K562 (cell line): ENCODE measurements around the gene ANKRD27.
"Not testable (repeated sequence)": the region's sequence is repeated elsewhere in the genome, so short reads cannot be mapped to it uniquely, and the experiment has no call there.

Source experiments
- CHD2 ChIP-seq: IDR thresholded peaks from 2 replicates; pipeline ENCODE4 v1.6.1; 2011; ENCODE audit warnings: low read depth, low read length
- FOSL1 ChIP-seq: fragments of 200-800 bp; sonication (Bioruptor generic); conservative IDR thresholded peaks from 2 replicates; pipeline ENCODE4 v1.6.1; 2016; ENCODE audit warnings: missing genetic modification characterization, missing compliant biosample characterization
- MTA3 ChIP-seq: fragments of 450-650 bp; formaldehyde crosslinking; IDR thresholded peaks from 2 replicates; pipeline ENCODE4 v1.6.1; 2017; ENCODE audit warnings: mild to moderate bottlenecking, borderline replicate concordance
- MXI1 ChIP-seq: IDR thresholded peaks from 2 replicates; pipeline ENCODE4 v1.6.1; 2011; ENCODE audit warnings: low read depth, mild to moderate bottlenecking, improper control_type of control experiment, low read length
- NR3C1 ChIP-seq: sonication (generic); formaldehyde crosslinking; IDR thresholded peaks from 2 replicates; pipeline ENCODE4 v1.8.1; 2022; ENCODE audit warnings: missing genetic modification reagents
- POLR2AphosphoS5 ChIP-seq: IDR thresholded peaks from 2 replicates; pipeline ENCODE4 v1.6.1; 2011; ENCODE audit warnings: mild to moderate bottlenecking, low read depth, low read length, moderate library complexity; ENCODE audit not compliant: control insufficient read depth, insufficient read depth
- RNF2 ChIP-seq: sonication (generic); IDR thresholded peaks from 2 replicates; pipeline ENCODE4 v1.6.1; 2016
- SMARCA5 ChIP-seq: fragments of 450-650 bp; IDR thresholded peaks from 2 replicates; pipeline ENCODE4 v1.6.1; 2016
- TCF7 ChIP-seq: sonication (generic); IDR thresholded peaks from 2 replicates; pipeline ENCODE4 v1.6.1; 2016; ENCODE audit warnings: antibody characterized with exemption, borderline replicate concordance
- TF ChIP-seq, protein P1 (sequence below), 3 experiments: fragments of 200-800 bp in 1 of 3; fragments of 250-450 bp in 1 of 3; fragments of 450-650 bp in 1 of 3; sonication (Bioruptor Pico) in 1 of 3; sonication (Bioruptor generic) in 1 of 3; formaldehyde crosslinking in 1 of 3; IDR thresholded peaks; 2 replicates each; pipeline versions ENCODE4 v1.6.1 to v1.8.0; 2016 to 2022; ENCODE audit warnings: mild to moderate bottlenecking in 2 of 3, missing genetic modification characterization in 2 of 3, missing compliant biosample characterization in 1 of 3, moderate library complexity in 1 of 3
- TF ChIP-seq, protein P2 (sequence below), 2 experiments: fragments of 450-650 bp; formaldehyde crosslinking in 1 of 2; IDR thresholded peaks; 2 replicates each; pipeline versions ENCODE4 v1.4.0 to v1.6.1; 2014 to 2020; ENCODE audit warnings: mild to moderate bottlenecking in 2 of 2, borderline replicate concordance in 1 of 2, low read depth in 1 of 2
- TF ChIP-seq, protein P3 (sequence below), 3 experiments: IDR thresholded peaks in 2 of 3; conservative IDR thresholded peaks in 1 of 3; 2 replicates each; pipeline ENCODE4 v1.5.1; 2011 to 2012; ENCODE audit warnings: low read length in 3 of 3, mild to moderate bottlenecking in 3 of 3, control low read depth in 2 of 3, improper control_type of control experiment in 1 of 3, inconsistent platforms in 1 of 3, low read depth in 1 of 3, mixed read lengths in 1 of 3, moderate library complexity in 1 of 3; ENCODE audit not compliant: insufficient read depth in 2 of 3

DNA sequence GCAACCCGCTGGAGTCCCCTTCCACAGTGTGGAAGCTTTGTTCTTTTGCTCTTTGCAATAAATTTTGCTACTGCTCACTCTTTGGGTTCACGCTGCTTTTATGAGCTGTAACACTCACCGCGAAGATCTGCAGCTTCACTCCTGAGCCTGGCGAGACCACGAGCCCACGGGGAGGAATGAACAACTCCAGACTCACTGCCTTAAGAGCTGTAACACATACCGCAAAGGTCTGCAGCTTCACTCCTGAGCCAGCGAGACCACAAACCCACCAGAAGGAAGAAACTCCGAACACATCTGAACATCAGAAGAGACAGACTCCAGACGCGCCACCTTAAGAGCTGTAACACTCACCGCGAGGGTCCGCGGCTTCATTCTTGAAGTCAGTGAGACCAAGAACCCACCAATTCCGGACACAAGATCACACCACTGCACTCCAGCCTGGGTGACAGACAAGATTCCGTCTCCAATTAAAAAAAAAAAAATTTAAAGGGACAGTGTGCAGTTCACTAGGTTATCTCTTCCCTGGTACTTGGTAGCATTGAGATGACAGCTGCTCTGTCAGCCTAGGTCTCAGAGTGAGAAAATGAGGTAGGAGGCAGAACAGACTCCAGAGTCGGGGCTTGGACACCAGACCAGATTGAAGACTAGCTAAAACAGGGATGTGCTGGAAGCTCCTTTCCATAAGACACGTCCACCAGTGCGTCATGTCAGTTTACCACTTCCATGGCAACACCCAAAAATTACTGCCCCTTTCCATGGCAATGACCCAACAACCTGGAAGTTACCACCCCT, 102.1 kb downstream of the ANKRD27 start:
- not testable (repeated sequence) for TF ChIP-seq NR3C1 (CRISPR knock-in tag); SMARCA5; POLR2AphosphoS5; TCF7; MXI1; FOSL1 (tag); CHD2; RNF2; MTA3
- TF ChIP-seq, protein P1, sequence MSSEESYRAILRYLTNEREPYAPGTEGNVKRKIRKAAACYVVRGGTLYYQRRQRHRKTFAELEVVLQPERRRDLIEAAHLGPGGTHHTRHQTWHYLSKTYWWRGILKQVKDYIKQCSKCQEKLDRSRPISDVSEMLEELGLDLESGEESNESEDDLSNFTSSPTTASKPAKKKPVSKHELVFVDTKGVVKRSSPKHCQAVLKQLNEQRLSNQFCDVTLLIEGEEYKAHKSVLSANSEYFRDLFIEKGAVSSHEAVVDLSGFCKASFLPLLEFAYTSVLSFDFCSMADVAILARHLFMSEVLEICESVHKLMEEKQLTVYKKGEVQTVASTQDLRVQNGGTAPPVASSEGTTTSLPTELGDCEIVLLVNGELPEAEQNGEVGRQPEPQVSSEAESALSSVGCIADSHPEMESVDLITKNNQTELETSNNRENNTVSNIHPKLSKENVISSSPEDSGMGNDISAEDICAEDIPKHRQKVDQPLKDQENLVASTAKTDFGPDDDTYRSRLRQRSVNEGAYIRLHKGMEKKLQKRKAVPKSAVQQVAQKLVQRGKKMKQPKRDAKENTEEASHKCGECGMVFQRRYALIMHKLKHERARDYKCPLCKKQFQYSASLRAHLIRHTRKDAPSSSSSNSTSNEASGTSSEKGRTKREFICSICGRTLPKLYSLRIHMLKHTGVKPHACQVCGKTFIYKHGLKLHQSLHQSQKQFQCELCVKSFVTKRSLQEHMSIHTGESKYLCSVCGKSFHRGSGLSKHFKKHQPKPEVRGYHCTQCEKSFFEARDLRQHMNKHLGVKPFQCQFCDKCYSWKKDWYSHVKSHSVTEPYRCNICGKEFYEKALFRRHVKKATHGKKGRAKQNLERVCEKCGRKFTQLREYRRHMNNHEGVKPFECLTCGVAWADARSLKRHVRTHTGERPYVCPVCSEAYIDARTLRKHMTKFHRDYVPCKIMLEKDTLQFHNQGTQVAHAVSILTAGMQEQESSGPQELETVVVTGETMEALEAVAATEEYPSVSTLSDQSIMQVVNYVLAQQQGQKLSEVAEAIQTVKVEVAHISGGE (CRISPR knock-in tag; IDR thresholded peaks at IDR 0.05) = not testable (repeated sequence)
- TF ChIP-seq, protein P2, sequence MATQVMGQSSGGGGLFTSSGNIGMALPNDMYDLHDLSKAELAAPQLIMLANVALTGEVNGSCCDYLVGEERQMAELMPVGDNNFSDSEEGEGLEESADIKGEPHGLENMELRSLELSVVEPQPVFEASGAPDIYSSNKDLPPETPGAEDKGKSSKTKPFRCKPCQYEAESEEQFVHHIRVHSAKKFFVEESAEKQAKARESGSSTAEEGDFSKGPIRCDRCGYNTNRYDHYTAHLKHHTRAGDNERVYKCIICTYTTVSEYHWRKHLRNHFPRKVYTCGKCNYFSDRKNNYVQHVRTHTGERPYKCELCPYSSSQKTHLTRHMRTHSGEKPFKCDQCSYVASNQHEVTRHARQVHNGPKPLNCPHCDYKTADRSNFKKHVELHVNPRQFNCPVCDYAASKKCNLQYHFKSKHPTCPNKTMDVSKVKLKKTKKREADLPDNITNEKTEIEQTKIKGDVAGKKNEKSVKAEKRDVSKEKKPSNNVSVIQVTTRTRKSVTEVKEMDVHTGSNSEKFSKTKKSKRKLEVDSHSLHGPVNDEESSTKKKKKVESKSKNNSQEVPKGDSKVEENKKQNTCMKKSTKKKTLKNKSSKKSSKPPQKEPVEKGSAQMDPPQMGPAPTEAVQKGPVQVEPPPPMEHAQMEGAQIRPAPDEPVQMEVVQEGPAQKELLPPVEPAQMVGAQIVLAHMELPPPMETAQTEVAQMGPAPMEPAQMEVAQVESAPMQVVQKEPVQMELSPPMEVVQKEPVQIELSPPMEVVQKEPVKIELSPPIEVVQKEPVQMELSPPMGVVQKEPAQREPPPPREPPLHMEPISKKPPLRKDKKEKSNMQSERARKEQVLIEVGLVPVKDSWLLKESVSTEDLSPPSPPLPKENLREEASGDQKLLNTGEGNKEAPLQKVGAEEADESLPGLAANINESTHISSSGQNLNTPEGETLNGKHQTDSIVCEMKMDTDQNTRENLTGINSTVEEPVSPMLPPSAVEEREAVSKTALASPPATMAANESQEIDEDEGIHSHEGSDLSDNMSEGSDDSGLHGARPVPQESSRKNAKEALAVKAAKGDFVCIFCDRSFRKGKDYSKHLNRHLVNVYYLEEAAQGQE (IDR thresholded peaks at IDR 0.05; ENCODE audit: borderline replicate concordance) = not testable (repeated sequence)
- TF ChIP-seq, protein P2 (CRISPR knock-in tag; IDR thresholded peaks at IDR 0.05; ENCODE audit: low read depth) = not testable (repeated sequence)
- TF ChIP-seq, protein P3, sequence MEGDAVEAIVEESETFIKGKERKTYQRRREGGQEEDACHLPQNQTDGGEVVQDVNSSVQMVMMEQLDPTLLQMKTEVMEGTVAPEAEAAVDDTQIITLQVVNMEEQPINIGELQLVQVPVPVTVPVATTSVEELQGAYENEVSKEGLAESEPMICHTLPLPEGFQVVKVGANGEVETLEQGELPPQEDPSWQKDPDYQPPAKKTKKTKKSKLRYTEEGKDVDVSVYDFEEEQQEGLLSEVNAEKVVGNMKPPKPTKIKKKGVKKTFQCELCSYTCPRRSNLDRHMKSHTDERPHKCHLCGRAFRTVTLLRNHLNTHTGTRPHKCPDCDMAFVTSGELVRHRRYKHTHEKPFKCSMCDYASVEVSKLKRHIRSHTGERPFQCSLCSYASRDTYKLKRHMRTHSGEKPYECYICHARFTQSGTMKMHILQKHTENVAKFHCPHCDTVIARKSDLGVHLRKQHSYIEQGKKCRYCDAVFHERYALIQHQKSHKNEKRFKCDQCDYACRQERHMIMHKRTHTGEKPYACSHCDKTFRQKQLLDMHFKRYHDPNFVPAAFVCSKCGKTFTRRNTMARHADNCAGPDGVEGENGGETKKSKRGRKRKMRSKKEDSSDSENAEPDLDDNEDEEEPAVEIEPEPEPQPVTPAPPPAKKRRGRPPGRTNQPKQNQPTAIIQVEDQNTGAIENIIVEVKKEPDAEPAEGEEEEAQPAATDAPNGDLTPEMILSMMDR (IDR thresholded peaks at IDR 0.05 in 2 of 3, conservative IDR thresholded peaks at IDR 0.05 in 1 of 3; ENCODE audit: insufficient read depth in 2 of 3, low read depth in 1 of 3, low read length in 3 of 3) = not testable (repeated sequence)
